ENCODE results near the gene NDST4.

NDST4 gene

GRCh38 chr4:114791976-114792375 lies 321.4 kb downstream of the NDST4 start:
- no peak for DNase-seq (ENCODE audit: low read depth)

- no peak for DNase-seq (ENCODE audit: low read depth)
Measured at GRCh38 chr4:114785570-114785969, 327.9 kb downstream of the NDST4 start.

GRCh38 chr4:114783215-114783595 lies 330.2 kb downstream of the NDST4 start:
- DNase-seq (ENCODE audit: low read depth): no peak

DNA sequence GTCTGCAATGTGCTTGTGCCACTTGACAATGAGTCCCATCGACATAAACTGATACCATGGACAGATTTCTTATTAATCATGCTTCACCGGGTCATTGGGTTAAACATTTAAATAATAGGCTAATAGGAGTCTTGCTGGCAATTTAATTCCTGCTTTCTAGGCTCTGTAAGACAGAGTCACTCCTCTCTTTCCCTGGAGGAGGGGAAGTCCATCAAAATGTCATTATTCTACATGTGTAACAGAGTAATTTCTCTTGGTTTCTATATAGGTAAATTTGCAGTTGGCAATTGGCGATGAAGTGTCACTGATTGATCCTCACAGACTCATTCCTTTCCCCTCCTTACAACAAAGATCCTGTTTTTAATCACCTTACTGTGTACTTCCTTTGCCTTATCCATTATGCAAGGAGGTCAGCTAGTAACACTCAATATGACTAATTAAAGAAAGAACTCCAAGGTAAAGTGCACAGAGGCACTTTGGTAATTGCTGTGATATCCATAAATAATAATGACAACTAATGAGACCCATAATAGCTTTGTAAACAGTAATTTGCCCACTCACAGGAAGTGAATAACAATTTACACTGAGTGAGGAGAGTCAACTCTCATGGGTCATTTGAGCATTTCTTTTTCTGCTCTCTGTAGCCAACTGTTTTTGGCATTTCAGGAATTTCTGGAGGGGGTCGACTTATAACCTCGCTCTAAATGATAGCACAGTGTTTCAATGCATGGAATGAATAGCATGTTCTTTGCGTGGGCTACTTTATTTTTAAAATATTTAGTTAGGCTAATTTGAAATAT lies 330.8 kb downstream of the NDST4 start:
- DNase-seq (ENCODE audit: low read depth): no peak

- no peak for DNase-seq (ENCODE audit: low read depth)
Measured at GRCh38 chr4:114780205-114780604, 333.2 kb downstream of the NDST4 start.
